HEK293 (cell line): Measurements from ENCODE around the gene DAND5.

ENCODE experiments used
- CTCF ChIP-seq: fragments of 450-650 bp; formaldehyde crosslinking; IDR thresholded peaks from 2 replicates; pipeline ENCODE4 v1.5.1; 2016; ENCODE audit warnings: missing biosample characterization, missing genetic modification characterization
- REST ChIP-seq: fragments of 450-650 bp; formaldehyde crosslinking; IDR thresholded peaks from 2 replicates; pipeline ENCODE4 v1.5.1; 2016; ENCODE audit warnings: missing biosample characterization, missing genetic modification characterization
- ZNF24 ChIP-seq: fragments of 450-650 bp; formaldehyde crosslinking; IDR thresholded peaks from 2 replicates; pipeline ENCODE4 v1.5.1; 2016; ENCODE audit warnings: missing biosample characterization, missing genetic modification characterization
- ZNF776 ChIP-seq: fragments of 450-650 bp; formaldehyde crosslinking; IDR thresholded peaks from 2 replicates; pipeline ENCODE4 v1.5.0; 2017; ENCODE audit warnings: missing biosample characterization, missing genetic modification characterization, borderline replicate concordance
- ZNF777 ChIP-seq: fragments of 450-650 bp; formaldehyde crosslinking; IDR thresholded peaks from 2 replicates; pipeline ENCODE4 v1.5.1; 2017; ENCODE audit warnings: missing biosample characterization, missing genetic modification characterization, borderline replicate concordance

- TF ChIP-seq ZNF24 (no peak), REST (tag by site-specific recombination) (no peak), CTCF (tag by site-specific recombination) (no peak), ZNF777 (tag by site-specific recombination) (no peak), ZNF776 (no peak)
These were observed 15.4 kb upstream of the DAND5 start for GRCh38 chr19:12953799-12954611.
